MM.1S (cell line): ENCODE results near the gene PRIMA1.

Experiments used
- DNase-seq: peaks from one replicate; pipeline ENCODE4 v3.0.0-alpha.2; 2015
- H2AFZ ChIP-seq: fragments of 300-600 bp; sonication (generic); 2 replicates; pipeline ENCODE4 v1.6.0; 2016; ENCODE audit warnings: antibody characterized with exemption, low read length
- H3F3A ChIP-seq: fragments of 300-600 bp; sonication (generic); 2 replicates; pipeline ENCODE4 v1.6.1; 2016; ENCODE audit warnings: mild to moderate bottlenecking, antibody characterized with exemption, low read length, moderate library complexity, mixed read lengths; ENCODE audit not compliant: insufficient read depth
- H3K27ac ChIP-seq: fragments of 300-600 bp; sonication (generic); 2 replicates; pipeline ENCODE4 v1.5.1; 2016; ENCODE audit warnings: mild to moderate bottlenecking, low read length
- H3K27me3 ChIP-seq: fragments of 300-600 bp; sonication (generic); replicated peaks from 2 replicates; pipeline ENCODE4 v1.6.0; 2016; ENCODE audit warnings: low read length; ENCODE audit not compliant: insufficient read depth
- H3K36me3 ChIP-seq: fragments of 300-600 bp; sonication (generic); replicated peaks from 2 replicates; pipeline ENCODE4 v1.6.1; 2016; ENCODE audit warnings: mild to moderate bottlenecking, low read length, mixed read lengths; ENCODE audit not compliant: insufficient read depth
- H3K4me1 ChIP-seq: fragments of 300-600 bp; sonication (generic); 2 replicates; pipeline ENCODE4 v1.6.1; 2016; ENCODE audit warnings: low read length, mixed read lengths
- H3K4me2 ChIP-seq: fragments of 300-600 bp; sonication (generic); 2 replicates; pipeline ENCODE4 v1.6.0; 2016; ENCODE audit warnings: low read depth, low read length
- H3K4me3 ChIP-seq: fragments of 300-600 bp; sonication (generic); 2 replicates; pipeline ENCODE4 v1.5.1; 2016; ENCODE audit warnings: low read length, mixed read lengths
- H3K79me2 ChIP-seq: fragments of 300-600 bp; sonication (generic); 2 replicates; pipeline ENCODE4 v1.6.1; 2016; ENCODE audit warnings: mixed run types, low read length, mixed read lengths
- H3K9ac ChIP-seq: fragments of 300-600 bp; sonication (generic); 2 replicates; pipeline ENCODE4 v1.6.1; 2016; ENCODE audit warnings: low read length, mixed read lengths
- H3K9me2 ChIP-seq: fragments of 300-600 bp; sonication (generic); replicated peaks from 2 replicates; pipeline ENCODE4 v1.6.1; 2016; ENCODE audit warnings: mild to moderate bottlenecking, low read length, mixed read lengths; ENCODE audit not compliant: insufficient read depth
- H3K9me3 ChIP-seq: fragments of 300-600 bp; sonication (generic); replicated peaks from 2 replicates; pipeline ENCODE4 v1.6.1; 2016; ENCODE audit warnings: mild to moderate bottlenecking, low read length, mixed read lengths; ENCODE audit not compliant: insufficient read depth
- H4K20me1 ChIP-seq: fragments of 300-600 bp; sonication (generic); 2 replicates; pipeline ENCODE4 v1.6.1; 2016; ENCODE audit warnings: mild to moderate bottlenecking, low read length, moderate library complexity, mixed read lengths; ENCODE audit not compliant: insufficient read depth
- EZH2 ChIP-seq: fragments of 300-600 bp; sonication (generic); optimal IDR thresholded peaks from 2 replicates; pipeline ENCODE3; 2017; ENCODE audit warnings: low read depth, mild to moderate bottlenecking, antibody characterized with exemption, low read length, mixed read lengths
- EZH2phosphoT487 ChIP-seq: fragments of 300-600 bp; sonication (generic); IDR thresholded peaks from 2 replicates; pipeline ENCODE4 v1.6.1; 2018; ENCODE audit warnings: antibody characterized with exemption, low read length
- TF ChIP-seq, protein P1 (sequence below): fragments of 300-600 bp; sonication (generic); IDR thresholded peaks from 2 replicates; pipeline ENCODE4 v1.5.1; 2016; ENCODE audit warnings: antibody characterized with exemption, low read length, mixed read lengths

PRIMA1 gene

DNA sequence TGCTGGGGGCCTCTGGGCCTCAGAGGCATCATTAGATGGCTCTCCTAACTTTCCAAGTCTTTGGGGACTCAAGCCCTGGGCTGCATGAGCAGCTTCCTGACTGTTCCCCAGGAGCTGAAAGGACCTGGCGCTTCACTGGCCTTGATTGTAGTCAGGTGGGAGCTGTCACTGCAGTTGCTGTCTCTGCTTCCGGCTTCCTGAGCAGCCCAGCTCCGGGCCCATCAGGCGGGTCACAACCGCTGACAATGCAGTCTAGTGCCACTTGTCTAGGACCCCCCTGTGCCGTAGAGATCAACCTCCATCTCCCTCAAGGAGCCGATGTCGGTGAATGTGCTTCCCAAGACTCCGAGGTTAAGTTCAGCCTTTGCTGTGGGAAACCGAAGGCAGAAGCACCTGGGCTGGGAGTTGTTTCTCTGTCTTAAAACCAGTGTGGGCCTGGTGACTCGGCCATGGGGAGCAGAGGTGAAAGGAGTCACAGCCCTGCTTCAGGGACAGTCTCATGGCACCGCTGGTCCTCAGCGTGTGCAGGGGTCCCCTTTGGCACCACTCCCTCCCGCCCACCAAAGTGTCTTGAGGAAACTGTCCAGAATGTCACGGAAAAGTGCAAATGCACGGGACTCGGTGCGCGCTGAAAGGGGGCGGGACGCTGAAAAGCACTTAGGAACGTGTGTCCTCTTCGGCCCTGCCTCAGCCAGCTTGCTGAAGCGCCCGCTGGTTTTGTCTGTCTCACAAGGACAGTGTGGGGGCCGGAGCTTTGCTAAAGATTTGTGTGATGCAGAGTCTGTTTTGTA lies 44.8 kb downstream of the PRIMA1 start:
- H3K9me3 ChIP-seq: no peaks in the 10 kb centered on the region
- H3K27me3 ChIP-seq: no peaks in the 10 kb centered on the region
- no peaks in the 10 kb centered on the region for H4K20me1 ChIP-seq
- H3K4me2 ChIP-seq: no peak overlapping the region
- no peaks in the 10 kb centered on the region for H3K4me1 ChIP-seq
- H3F3A ChIP-seq: no peaks in the 10 kb centered on the region
- no peak overlapping the region for H3K4me3 ChIP-seq
- no peak overlapping the region for H3K9ac ChIP-seq
- H3K79me2 ChIP-seq: no peaks in the 10 kb centered on the region
- no peak for TF ChIP-seq EZH2
- TF ChIP-seq, protein P1, sequence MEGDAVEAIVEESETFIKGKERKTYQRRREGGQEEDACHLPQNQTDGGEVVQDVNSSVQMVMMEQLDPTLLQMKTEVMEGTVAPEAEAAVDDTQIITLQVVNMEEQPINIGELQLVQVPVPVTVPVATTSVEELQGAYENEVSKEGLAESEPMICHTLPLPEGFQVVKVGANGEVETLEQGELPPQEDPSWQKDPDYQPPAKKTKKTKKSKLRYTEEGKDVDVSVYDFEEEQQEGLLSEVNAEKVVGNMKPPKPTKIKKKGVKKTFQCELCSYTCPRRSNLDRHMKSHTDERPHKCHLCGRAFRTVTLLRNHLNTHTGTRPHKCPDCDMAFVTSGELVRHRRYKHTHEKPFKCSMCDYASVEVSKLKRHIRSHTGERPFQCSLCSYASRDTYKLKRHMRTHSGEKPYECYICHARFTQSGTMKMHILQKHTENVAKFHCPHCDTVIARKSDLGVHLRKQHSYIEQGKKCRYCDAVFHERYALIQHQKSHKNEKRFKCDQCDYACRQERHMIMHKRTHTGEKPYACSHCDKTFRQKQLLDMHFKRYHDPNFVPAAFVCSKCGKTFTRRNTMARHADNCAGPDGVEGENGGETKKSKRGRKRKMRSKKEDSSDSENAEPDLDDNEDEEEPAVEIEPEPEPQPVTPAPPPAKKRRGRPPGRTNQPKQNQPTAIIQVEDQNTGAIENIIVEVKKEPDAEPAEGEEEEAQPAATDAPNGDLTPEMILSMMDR: no peak
- TF ChIP-seq EZH2phosphoT487: no peak
- no peak overlapping the region for H2AFZ ChIP-seq
- H3K27ac ChIP-seq: no peak overlapping the region
- no peaks in the 10 kb centered on the region for H3K9me2 ChIP-seq
- no peaks in the 10 kb centered on the region for H3K36me3 ChIP-seq
- no peak for DNase-seq

DNA sequence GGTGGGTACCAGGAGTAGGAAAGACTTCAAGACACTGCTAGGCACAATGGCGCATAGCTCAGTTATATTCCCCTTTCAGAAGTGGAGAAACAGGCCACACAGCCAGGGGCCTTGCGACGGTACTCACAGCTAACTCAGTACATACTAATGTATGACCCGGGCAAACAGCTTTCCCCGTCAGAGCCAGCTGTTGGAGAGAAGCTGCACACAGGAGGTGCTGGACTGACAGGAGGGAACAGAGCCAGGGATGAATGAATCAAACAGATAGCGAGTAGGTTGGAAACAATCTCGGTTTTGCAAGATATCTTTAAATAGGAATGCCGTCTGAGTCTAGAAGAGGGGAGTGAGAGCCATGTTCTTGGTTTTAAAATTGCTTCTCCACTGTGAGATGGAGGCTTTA lies 45.5 kb downstream of the PRIMA1 start:
- no peaks in the 10 kb centered on the region for H3K9me2 ChIP-seq
- no peak for DNase-seq
- no peak overlapping the region for H2AFZ ChIP-seq
- H3K36me3 ChIP-seq: no peaks in the 10 kb centered on the region
- no peak overlapping the region for H3K9ac ChIP-seq
- TF ChIP-seq, protein P1: no peak
- no peak for TF ChIP-seq EZH2phosphoT487
- TF ChIP-seq EZH2: no peak
- H3K9me3 ChIP-seq: no peaks in the 10 kb centered on the region
- H3K79me2 ChIP-seq: no peaks in the 10 kb centered on the region
- H3F3A ChIP-seq: no peaks in the 10 kb centered on the region
- no peak overlapping the region for H3K4me3 ChIP-seq
- no peak overlapping the region for H3K4me2 ChIP-seq
- no peaks in the 10 kb centered on the region for H4K20me1 ChIP-seq
- H3K4me1 ChIP-seq: no peaks in the 10 kb centered on the region
- no peak overlapping the region for H3K27ac ChIP-seq
- H3K27me3 ChIP-seq: no peaks in the 10 kb centered on the region

DNA sequence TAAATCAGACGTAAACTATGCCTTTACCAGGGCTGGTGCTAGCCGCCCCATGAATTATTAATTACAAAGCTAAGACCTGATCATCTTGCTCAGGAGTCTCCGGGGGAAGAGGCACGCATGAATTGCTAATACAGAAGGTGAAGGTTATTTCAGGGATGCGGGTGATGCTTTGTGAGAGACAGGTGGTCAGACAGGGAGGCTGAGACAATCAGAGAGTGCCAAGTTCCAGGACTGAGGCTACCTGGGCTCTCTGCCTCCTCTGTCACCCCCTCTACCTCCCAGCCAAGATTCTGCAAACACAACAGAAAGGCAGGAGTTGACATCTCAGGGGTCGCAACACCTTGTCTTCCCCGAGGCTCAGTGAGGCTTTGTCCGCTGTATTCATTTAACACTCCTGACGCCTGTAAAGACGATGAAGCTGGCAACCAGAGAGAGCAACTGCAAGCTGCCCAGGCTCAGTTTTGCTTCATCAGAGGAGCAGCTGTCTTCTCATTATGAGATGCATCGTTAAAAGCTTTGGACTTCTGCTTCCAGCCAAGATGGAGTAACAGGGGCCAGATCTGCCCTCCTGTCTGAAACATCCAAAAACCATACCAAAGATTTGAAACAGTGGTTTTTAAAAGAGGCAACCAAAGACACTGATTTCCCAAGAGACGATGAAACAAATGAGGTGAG lies 46.6 kb downstream of the PRIMA1 start:
- H3K9me2 ChIP-seq: no peaks in the 10 kb centered on the region
- no peaks in the 10 kb centered on the region for H3K79me2 ChIP-seq
- TF ChIP-seq EZH2phosphoT487 (no peak), EZH2 (no peak)
- TF ChIP-seq, protein P1: no peak
- no peaks in the 10 kb centered on the region for H3K9me3 ChIP-seq
- no peak overlapping the region for H3K9ac ChIP-seq
- no peak overlapping the region for H2AFZ ChIP-seq
- no peaks in the 10 kb centered on the region for H3K27me3 ChIP-seq
- no peak overlapping the region for H3K27ac ChIP-seq
- H3K4me2 ChIP-seq: no peak overlapping the region
- H4K20me1 ChIP-seq: no peaks in the 10 kb centered on the region
- no peaks in the 10 kb centered on the region for H3K36me3 ChIP-seq
- H3K4me3 ChIP-seq: no peak overlapping the region
- no peak for DNase-seq
- H3K4me1 ChIP-seq: no peaks in the 10 kb centered on the region
- no peaks in the 10 kb centered on the region for H3F3A ChIP-seq
